HPDE6-E6E7 (cell line): ENCODE results near the gene LRRC75A.
"Not testable (repeated sequence)": the region's sequence is repeated elsewhere in the genome, so short reads cannot be mapped to it uniquely, and the experiment has no call there.

ENCODE experiments used
- DNase-seq: peaks from one replicate; pipeline ENCODE4 v3.0.0; 2011; ENCODE audit warnings: missing footprints; ENCODE audit errors: extremely low spot score

LRRC75A gene

GRCh38 chr17:16450028-16450427, 42.0 kb downstream of the LRRC75A start:
- DNase-seq = no peak

GRCh38 chr17:16449121-16449570, 42.8 kb downstream of the LRRC75A start:
- DNase-seq = no peak

GRCh38 chr17:16448490-16448889, 43.5 kb downstream of the LRRC75A start:
- DNase-seq = no peak

- DNase-seq = no peak
These were observed 44.3 kb downstream of the LRRC75A start for GRCh38 chr17:16447676-16448075.

GRCh38 chr17:16446338-16446983, 45.5 kb downstream of the LRRC75A start:
- no peak for DNase-seq

GRCh38 chr17:16444258-16444886, 47.6 kb downstream of the LRRC75A start:
- DNase-seq = no peak

GRCh38 chr17:16443511-16444257, 48.3 kb downstream of the LRRC75A start:
- no peak for DNase-seq

- DNase-seq = no peak
These were observed 49.1 kb downstream of the LRRC75A start for GRCh38 chr17:16442594-16443510.

GRCh38 chr17:16442141-16442540, 49.9 kb downstream of the LRRC75A start:
- no peak for DNase-seq

- DNase-seq = no peak
These were observed 50.9 kb downstream of the LRRC75A start for GRCh38 chr17:16440901-16441629.

- DNase-seq = not testable (repeated sequence)
These were observed 51.6 kb downstream of the LRRC75A start for GRCh38 chr17:16440354-16440753.

GRCh38 chr17:16439811-16440351, 52.1 kb downstream of the LRRC75A start:
- DNase-seq = no peak

GRCh38 chr17:16439303-16439791, 52.6 kb downstream of the LRRC75A start:
- DNase-seq = no peak

- DNase-seq = peak; percentile 99
These were observed 53.3 kb downstream of the LRRC75A start for GRCh38 chr17:16438557-16439302.

- no peak for DNase-seq
These were observed 53.8 kb downstream of the LRRC75A start for GRCh38 chr17:16438173-16438556.

GRCh38 chr17:16437083-16437482, 54.9 kb downstream of the LRRC75A start:
- DNase-seq = no peak

GRCh38 chr17:16435925-16436886, 55.8 kb downstream of the LRRC75A start:
- no peak for DNase-seq

GRCh38 chr17:16434662-16435061, 57.3 kb downstream of the LRRC75A start:
- no peak for DNase-seq

- no peak for DNase-seq
These were observed 58.5 kb downstream of the LRRC75A start for GRCh38 chr17:16433514-16433913.
